GM23338 (cell line): ENCODE results near the gene TMUB1. TPM values are rescaled to one million over a fixed set of nuclear protein-coding genes. Genes with fewer than 3 reads are reported as not detected.

Experiments
- ATAC-seq: fragments of 200-7000 bp; cut with Tn5 transposase; 3 replicates; pipeline ENCODE4 v1.9.1; 2020
- DNase-seq: peaks from one replicate; pipeline ENCODE4 v3.0.0-alpha.2; 2015; ENCODE audit warnings: low spot score
- H2AFZ ChIP-seq: fragments of 200-600 bp; sonication (generic); 2 replicates; pipeline ENCODE4 v1.8.0; 2016; ENCODE audit warnings: antibody characterized with exemption, mild to moderate bottlenecking, moderate library complexity
- H3F3A ChIP-seq: fragments of 200-600 bp; sonication (generic); replicated peaks from 2 replicates; pipeline ENCODE4 v1.8.0; 2017; ENCODE audit warnings: antibody characterized with exemption, mixed run types, low read depth
- H3K27ac ChIP-seq: fragments of 200-600 bp; sonication (generic); 2 replicates; pipeline ENCODE4 v1.6.1; 2016; ENCODE audit warnings: low read depth
- H3K27me3 ChIP-seq: fragments of 200-600 bp; sonication (generic); 2 replicates; pipeline ENCODE4 v1.8.0; 2016; ENCODE audit warnings: mild to moderate bottlenecking, mixed run types, moderate library complexity; ENCODE audit not compliant: insufficient read depth
- H3K36me3 ChIP-seq: fragments of 200-600 bp; sonication (generic); 2 replicates; pipeline ENCODE4 v1.8.0; 2016; ENCODE audit warnings: mild to moderate bottlenecking; ENCODE audit not compliant: insufficient read depth
- H3K4me1 ChIP-seq: fragments of 200-600 bp; sonication (generic); 2 replicates; pipeline ENCODE4 v1.8.0; 2016; ENCODE audit warnings: mild to moderate bottlenecking, moderate library complexity; ENCODE audit not compliant: insufficient read depth
- H3K4me2 ChIP-seq: fragments of 200-600 bp; sonication (generic); 2 replicates; pipeline ENCODE4 v1.7.1; 2017; ENCODE audit warnings: mixed run types
- H3K4me3 ChIP-seq: fragments of 200-600 bp; sonication (generic); 2 replicates; pipeline ENCODE4 v1.6.1; 2016; ENCODE audit warnings: mixed run types
- H3K79me2 ChIP-seq: fragments of 200-600 bp; sonication (generic); replicated peaks from 2 replicates; pipeline ENCODE4 v1.8.0; 2017; ENCODE audit warnings: mild to moderate bottlenecking; ENCODE audit not compliant: insufficient read depth
- H3K9me2 ChIP-seq: fragments of 200-600 bp; sonication (generic); 2 replicates; pipeline ENCODE4 v1.8.0; 2017; ENCODE audit not compliant: insufficient read depth
- H4K20me1 ChIP-seq: fragments of 200-600 bp; sonication (generic); replicated peaks from 2 replicates; pipeline ENCODE4 v1.8.0; 2017; ENCODE audit warnings: mild to moderate bottlenecking; ENCODE audit not compliant: insufficient read depth
- H3K27ac Mint-ChIP-seq: 2 replicates; pipeline ENCODE4 v1.8.0; 2020; ENCODE audit warnings: inconsistent platforms, mild to moderate bottlenecking, moderate library complexity, mixed read lengths
- H3K27me3 Mint-ChIP-seq: 3 replicates; pipeline ENCODE4 v1.8.0; 2022; ENCODE audit warnings: low read depth, mild to moderate bottlenecking, moderate library complexity, mixed read lengths, inconsistent platforms; ENCODE audit not compliant: insufficient read depth, poor library complexity
- H3K36me3 Mint-ChIP-seq: 3 replicates; pipeline ENCODE4 v1.8.0; 2021; ENCODE audit warnings: low read depth, mild to moderate bottlenecking, inconsistent platforms, moderate library complexity, mixed read lengths
- H3K4me1 Mint-ChIP-seq: 3 replicates; pipeline ENCODE4 v1.8.0; 2020; ENCODE audit warnings: mild to moderate bottlenecking, inconsistent platforms, mixed read lengths
- H3K4me3 Mint-ChIP-seq: 3 replicates; pipeline ENCODE4 v1.8.0; 2021; ENCODE audit warnings: moderate library complexity, mild to moderate bottlenecking, inconsistent platforms, mixed read lengths
- H3K9me3 Mint-ChIP-seq: 3 replicates; pipeline ENCODE4 v1.8.0; 2020; ENCODE audit warnings: moderate library complexity, mild to moderate bottlenecking, inconsistent platforms, mixed read lengths
- CREB1 ChIP-seq: fragments of 250-450 bp; sonication (Bioruptor Pico); IDR thresholded peaks from 2 replicates; pipeline ENCODE4 v1.5.0; 2020; ENCODE audit warnings: low read depth, mild to moderate bottlenecking, moderate library complexity
- ETS1 ChIP-seq: IDR thresholded peaks from 2 replicates; pipeline ENCODE4 v1.6.1; 2016; ENCODE audit warnings: antibody characterized with exemption
- EZH2 ChIP-seq: fragments of 200-600 bp; sonication (generic); IDR thresholded peaks from one replicate; pipeline ENCODE4 v1.8.0; 2017; ENCODE audit warnings: antibody characterized with exemption, mild to moderate bottlenecking, low read depth; ENCODE audit not compliant: unreplicated experiment
- EZH2phosphoT487 ChIP-seq: fragments of 200-600 bp; sonication (generic); IDR thresholded peaks from one replicate; pipeline ENCODE4 v1.8.1; 2018; ENCODE audit warnings: antibody characterized with exemption; ENCODE audit not compliant: unreplicated experiment
- JUNB ChIP-seq: IDR thresholded peaks from one replicate; pipeline ENCODE4 v1.6.1; 2016; ENCODE audit warnings: antibody characterized with exemption; ENCODE audit not compliant: unreplicated experiment
- NANOG ChIP-seq: IDR thresholded peaks from 2 replicates; pipeline ENCODE4 v1.6.1; 2016; ENCODE audit warnings: antibody characterized with exemption, borderline replicate concordance
- POLR2AphosphoS5 ChIP-seq: IDR thresholded peaks from 2 replicates; pipeline ENCODE4 v1.6.1; 2016; ENCODE audit warnings: antibody characterized with exemption, low read depth
- REST ChIP-seq: IDR thresholded peaks from one replicate; pipeline ENCODE4 v1.6.1; 2018; ENCODE audit warnings: antibody characterized with exemption; ENCODE audit not compliant: unreplicated experiment
- STAT1 ChIP-seq: IDR thresholded peaks from one replicate; pipeline ENCODE4 v1.6.1; 2016; ENCODE audit warnings: antibody characterized with exemption; ENCODE audit not compliant: unreplicated experiment
- ZNF462 ChIP-seq: fragments of 250-450 bp; sonication (Bioruptor Pico); IDR thresholded peaks from 2 replicates; pipeline ENCODE4 v1.5.0; 2020; ENCODE audit warnings: mild to moderate bottlenecking, moderate library complexity
- polyA plus RNA-seq: library from polyadenylated mRNA; unstranded; fragments of >200 nt; fragmentation: Nextera tagmentation; extraction: Ambion mirVana; gene quantifications from 2 replicates; pipeline ENCODE4 v1.2.1, GENCODE V29; 2016
- total RNA-seq: library from RNA; depleted of rRNA; stranded (reverse); fragments of >200 nt; shearing (Covaris generic); gene quantifications from 2 replicates; pipeline ENCODE4 v1.2.3, GENCODE V29; 2014

Gene TMUB1
- total and polyA plus RNA-seq, 2 experiments from 2014 or later = 47.6 to 61.1 TPM

- Histone ChIP-seq H3K9me2 (no peaks in the 10 kb centered on the region), H3K27me3 (peaks cover 25% of the 10 kb centered on the region), H3K27ac (no peak overlapping the region), H2AFZ (no peak overlapping the region), H3K4me3 (peak overlapping the region; percentile 79), H3K36me3 (no peaks in the 10 kb centered on the region), H3K79me2 (peaks cover 9% of the 10 kb centered on the region; the same call in 1 of the 2 replicates), H3F3A (peaks cover 20% of the 10 kb centered on the region), H3K4me2 (peak overlapping the region; percentile 98), H4K20me1 (peaks cover 7% of the 10 kb centered on the region), H3K4me1 (peaks cover 31% of the 10 kb centered on the region)
- DNase-seq = no peak
- Mint-ChIP-seq H3K27me3 (peaks cover 29% of the 10 kb centered on the region), H3K4me1 (peaks cover 36% of the 10 kb centered on the region), H3K4me3 (peak overlapping the region; percentile 82), H3K9me3 (peaks cover 2% of the 10 kb centered on the region; the same call in 1 of the 3 replicates), H3K27ac (no peak overlapping the region), H3K36me3 (peaks cover 4% of the 10 kb centered on the region; the same call in 1 of the 3 replicates)
- no peak for TF ChIP-seq ETS1
- no peak for TF ChIP-seq JUNB
- TF ChIP-seq EZH2 = no peak
- no peak for TF ChIP-seq EZH2phosphoT487
- no peak for TF ChIP-seq ZNF462 (CRISPR knock-in tag)
- TF ChIP-seq STAT1 = no peak
- no peak for TF ChIP-seq CREB1
- no peak for TF ChIP-seq NANOG
- TF ChIP-seq POLR2AphosphoS5 = no peak
- no peak for TF ChIP-seq REST
- no peak for ATAC-seq
Observed at GRCh38 chr7:151082141-151083070, 887 bp downstream of the TMUB1 start.
